Nephron progenitor cell (in vitro differentiated cells): ENCODE results near the gene ODF4.
A peak's percentile ranks its signal among the peaks of the same experiment; 100 is the strongest.

ENCODE experiments used
- DNase-seq: peaks from one replicate; pipeline ENCODE4 v3.0.0; 2021
- H3K27ac Mint-ChIP-seq: 2 replicates; pipeline ENCODE4 v1.8.0; 2021; ENCODE audit warnings: mild to moderate bottlenecking, moderate library complexity, mixed read lengths
- H3K27me3 Mint-ChIP-seq: 2 replicates; pipeline ENCODE4 v1.8.0; 2021; ENCODE audit warnings: mild to moderate bottlenecking, low read depth, mixed read lengths; ENCODE audit not compliant: poor library complexity
- H3K36me3 Mint-ChIP-seq: 2 replicates; pipeline ENCODE4 v1.8.0; 2021; ENCODE audit warnings: low read depth, mixed read lengths
- H3K4me1 Mint-ChIP-seq: 2 replicates; pipeline ENCODE4 v1.8.0; 2021; ENCODE audit warnings: mixed read lengths
- H3K4me3 Mint-ChIP-seq: 2 replicates; pipeline ENCODE4 v1.8.0; 2021; ENCODE audit warnings: mild to moderate bottlenecking, moderate library complexity, mixed read lengths
- H3K9me3 Mint-ChIP-seq: 2 replicates; pipeline ENCODE4 v1.8.0; 2021; ENCODE audit warnings: mild to moderate bottlenecking, moderate library complexity, mixed read lengths
- TF ChIP-seq, protein P1 (sequence below): fragments of 200-600 bp; sonication (generic); IDR thresholded peaks from 2 replicates; pipeline ENCODE4 v1.5.0; 2021; ENCODE audit warnings: antibody characterized with exemption

ODF4 gene

GRCh38 chr17:8382880-8383142 lies 43.2 kb downstream of the ODF4 start:
- TF ChIP-seq, protein P1, sequence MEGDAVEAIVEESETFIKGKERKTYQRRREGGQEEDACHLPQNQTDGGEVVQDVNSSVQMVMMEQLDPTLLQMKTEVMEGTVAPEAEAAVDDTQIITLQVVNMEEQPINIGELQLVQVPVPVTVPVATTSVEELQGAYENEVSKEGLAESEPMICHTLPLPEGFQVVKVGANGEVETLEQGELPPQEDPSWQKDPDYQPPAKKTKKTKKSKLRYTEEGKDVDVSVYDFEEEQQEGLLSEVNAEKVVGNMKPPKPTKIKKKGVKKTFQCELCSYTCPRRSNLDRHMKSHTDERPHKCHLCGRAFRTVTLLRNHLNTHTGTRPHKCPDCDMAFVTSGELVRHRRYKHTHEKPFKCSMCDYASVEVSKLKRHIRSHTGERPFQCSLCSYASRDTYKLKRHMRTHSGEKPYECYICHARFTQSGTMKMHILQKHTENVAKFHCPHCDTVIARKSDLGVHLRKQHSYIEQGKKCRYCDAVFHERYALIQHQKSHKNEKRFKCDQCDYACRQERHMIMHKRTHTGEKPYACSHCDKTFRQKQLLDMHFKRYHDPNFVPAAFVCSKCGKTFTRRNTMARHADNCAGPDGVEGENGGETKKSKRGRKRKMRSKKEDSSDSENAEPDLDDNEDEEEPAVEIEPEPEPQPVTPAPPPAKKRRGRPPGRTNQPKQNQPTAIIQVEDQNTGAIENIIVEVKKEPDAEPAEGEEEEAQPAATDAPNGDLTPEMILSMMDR = no peak
- peak overlapping the region; percentile 100 for H3K27ac Mint-ChIP-seq
- no peak for DNase-seq

GRCh38 chr17:8383143-8383822 lies 43.6 kb downstream of the ODF4 start, which contains the start of gene RPL26:
RPL26 (minus strand) TSS chr17:8383193; CDS start chr17:8382310, 883 bp downstream.
- Mint-ChIP-seq H3K4me3 (peak within 1 kb of the TSS; percentile 100), H3K4me1 (peaks cover 70% of the 10 kb centered on the region), H3K27me3 (peaks cover 2% of the 10 kb centered on the region), H3K27ac (peak within 1 kb of the TSS; percentile 100), H3K9me3 (no peaks in the 10 kb centered on the region), H3K36me3 (peaks cover 44% of the 10 kb centered on the region)
- TF ChIP-seq, protein P1 = peak; percentile 98
- DNase-seq = peak; percentile 93

More at GRCh38 chr17:8382880-8383142, 43.2 kb downstream of the ODF4 start:
- H3K9me3 Mint-ChIP-seq = no peaks in the 10 kb centered on the region
- H3K27me3 Mint-ChIP-seq = peaks cover 2% of the 10 kb centered on the region
- peak overlapping the region; percentile 100 for H3K4me3 Mint-ChIP-seq
- H3K36me3 Mint-ChIP-seq = peaks cover 48% of the 10 kb centered on the region
- H3K4me1 Mint-ChIP-seq = peaks cover 70% of the 10 kb centered on the region

GRCh38 chr17:8384801-8385378 lies 45.2 kb downstream of the ODF4 start:
- Mint-ChIP-seq H3K36me3 (peaks cover 28% of the 10 kb centered on the region), H3K9me3 (no peaks in the 10 kb centered on the region), H3K27me3 (peaks cover 2% of the 10 kb centered on the region), H3K4me3 (peak overlapping the region; percentile 100), H3K4me1 (peaks cover 56% of the 10 kb centered on the region), H3K27ac (peak overlapping the region; percentile 69)
- TF ChIP-seq, protein P1 = no peak
- no peak for DNase-seq

DNA sequence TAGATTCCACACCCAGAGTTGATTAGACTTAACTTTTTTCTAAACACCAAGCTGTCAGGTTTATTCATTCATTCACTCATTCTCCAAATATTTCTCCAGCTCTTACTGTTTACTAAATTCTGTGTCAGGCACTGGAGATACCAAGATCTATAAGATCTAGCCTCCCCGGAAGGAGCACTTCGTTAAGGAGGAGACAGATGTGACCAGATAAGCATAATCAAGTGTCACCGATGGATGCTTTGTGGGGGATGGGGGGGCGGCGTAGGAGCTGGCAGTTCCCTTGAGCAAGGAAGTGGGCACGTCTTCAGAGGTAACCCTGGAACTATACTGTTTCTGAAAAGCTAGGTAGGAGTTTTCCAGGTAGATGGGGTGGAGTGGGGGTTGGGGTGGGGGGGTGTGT lies 47.2 kb downstream of the ODF4 start:
- no peaks in the 10 kb centered on the region for H3K9me3 Mint-ChIP-seq
- DNase-seq = no peak
- peaks cover 2% of the 10 kb centered on the region for H3K27me3 Mint-ChIP-seq
- peaks cover 37% of the 10 kb centered on the region for H3K4me1 Mint-ChIP-seq
- peaks cover 12% of the 10 kb centered on the region for H3K36me3 Mint-ChIP-seq
- TF ChIP-seq, protein P1 = no peak
- H3K4me3 Mint-ChIP-seq = peak overlapping the region; percentile 24
- H3K27ac Mint-ChIP-seq = no peak overlapping the region

- DNase-seq = no peak
- no peak overlapping the region for H3K27ac Mint-ChIP-seq
- H3K9me3 Mint-ChIP-seq = no peaks in the 10 kb centered on the region
- peaks cover 24% of the 10 kb centered on the region for H3K4me1 Mint-ChIP-seq
- H3K36me3 Mint-ChIP-seq = peaks cover under 1% of the 10 kb centered on the region
- TF ChIP-seq, protein P1 = no peak
- H3K27me3 Mint-ChIP-seq = peaks cover 2% of the 10 kb centered on the region
- no peak overlapping the region for H3K4me3 Mint-ChIP-seq
These were observed 48.4 kb downstream of the ODF4 start for GRCh38 chr17:8387914-8388651.
